KG1 (cell line): ENCODE data around the gene CNOT6L.
A peak's percentile ranks its signal among the peaks of the same experiment; 100 is the strongest.
"Not testable (repeated sequence)": the region's sequence is repeated elsewhere in the genome, so short reads cannot be mapped to it uniquely, and the experiment has no call there.

ENCODE experiments used
- DNase-seq: peaks from one replicate; lab custom pipeline; 2025; lab: John Stamatoyannopoulos, UW

Gene CNOT6L

DNA sequence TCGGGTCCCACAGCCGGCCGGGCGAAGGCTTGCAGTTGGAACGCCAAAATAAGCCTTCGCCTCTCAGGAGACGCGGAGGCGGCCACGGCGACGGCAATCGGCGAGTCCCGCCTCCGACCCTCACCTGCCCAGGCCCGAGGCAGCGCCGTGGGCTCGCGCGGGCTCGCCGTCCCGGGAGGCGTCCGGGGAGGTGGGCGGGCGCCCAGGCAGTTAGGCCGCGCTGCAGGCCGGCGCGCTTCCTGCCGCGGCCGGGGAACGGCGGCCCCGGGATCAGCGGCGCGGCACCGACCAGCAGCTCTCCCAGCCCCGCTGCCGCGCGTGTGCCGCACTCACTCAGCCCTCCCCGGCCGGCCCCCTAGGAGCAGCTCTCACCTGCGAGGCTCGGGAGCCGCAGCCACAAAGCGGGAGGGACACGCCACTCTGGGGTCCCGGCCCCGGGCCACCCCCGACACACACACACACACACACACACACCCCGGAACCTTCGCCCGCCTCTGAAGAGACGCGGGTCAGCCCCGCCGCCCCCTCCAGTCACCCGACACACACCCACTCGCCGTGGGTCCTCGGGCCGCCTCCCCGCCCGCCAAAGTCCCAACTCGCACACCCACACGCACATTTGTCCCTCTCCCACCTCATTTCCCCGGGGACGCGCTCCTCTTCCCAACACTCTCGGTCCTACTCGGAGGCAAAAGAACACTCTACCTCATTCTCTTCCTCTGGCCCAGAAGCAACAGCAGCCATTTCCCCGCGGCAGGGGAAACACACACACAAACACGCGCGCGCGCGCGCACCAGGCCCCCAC, at the start of gene CNOT6L:
CNOT6L (minus strand) TSS at position 767 of the 802 bp plus-strand sequence; CDS start at position 707, 60 bp downstream.
- DNase-seq: peak; percentile 40

DNA sequence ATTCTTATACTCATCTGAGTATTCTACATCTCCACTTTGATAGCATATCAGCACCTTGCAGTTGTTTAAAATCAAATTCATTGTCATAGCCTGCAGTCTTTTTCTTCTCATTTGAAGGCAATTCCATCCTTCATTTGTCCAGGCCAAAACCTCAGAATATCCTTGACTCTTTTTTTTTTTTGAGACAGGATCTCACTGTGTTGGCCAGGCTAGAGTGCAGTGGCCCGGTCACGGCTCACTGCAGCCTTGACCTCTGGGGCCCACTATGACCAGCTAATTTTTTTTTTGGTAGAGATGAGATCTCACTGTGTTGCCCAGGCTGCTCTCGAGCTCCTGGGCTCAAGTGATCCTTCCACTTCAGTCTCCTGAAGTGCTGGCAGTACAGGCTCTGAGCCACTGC, 46.1 kb upstream of the CNOT6L start:
- no peak for DNase-seq

DNA sequence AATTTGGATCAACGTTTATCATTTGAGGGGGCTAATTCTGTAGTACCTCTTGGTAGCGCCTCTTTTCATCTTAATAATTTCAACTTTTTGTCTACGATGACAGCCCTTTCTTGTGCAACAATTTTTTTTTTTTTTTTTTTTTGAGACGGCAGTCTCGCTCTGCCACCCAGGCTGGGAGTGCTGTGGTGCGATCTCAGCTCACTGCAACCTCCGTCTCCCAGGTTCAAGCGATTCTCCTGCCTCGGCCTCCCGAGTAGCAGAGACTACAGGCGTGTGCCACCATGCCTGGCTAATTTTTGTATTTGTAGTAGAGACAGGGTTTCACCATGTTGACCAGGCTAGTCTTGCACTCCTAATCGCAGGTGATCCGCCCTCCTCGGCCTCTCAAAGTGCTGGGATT, 44.2 kb upstream of the CNOT6L start:
- DNase-seq: not testable (repeated sequence)

DNA sequence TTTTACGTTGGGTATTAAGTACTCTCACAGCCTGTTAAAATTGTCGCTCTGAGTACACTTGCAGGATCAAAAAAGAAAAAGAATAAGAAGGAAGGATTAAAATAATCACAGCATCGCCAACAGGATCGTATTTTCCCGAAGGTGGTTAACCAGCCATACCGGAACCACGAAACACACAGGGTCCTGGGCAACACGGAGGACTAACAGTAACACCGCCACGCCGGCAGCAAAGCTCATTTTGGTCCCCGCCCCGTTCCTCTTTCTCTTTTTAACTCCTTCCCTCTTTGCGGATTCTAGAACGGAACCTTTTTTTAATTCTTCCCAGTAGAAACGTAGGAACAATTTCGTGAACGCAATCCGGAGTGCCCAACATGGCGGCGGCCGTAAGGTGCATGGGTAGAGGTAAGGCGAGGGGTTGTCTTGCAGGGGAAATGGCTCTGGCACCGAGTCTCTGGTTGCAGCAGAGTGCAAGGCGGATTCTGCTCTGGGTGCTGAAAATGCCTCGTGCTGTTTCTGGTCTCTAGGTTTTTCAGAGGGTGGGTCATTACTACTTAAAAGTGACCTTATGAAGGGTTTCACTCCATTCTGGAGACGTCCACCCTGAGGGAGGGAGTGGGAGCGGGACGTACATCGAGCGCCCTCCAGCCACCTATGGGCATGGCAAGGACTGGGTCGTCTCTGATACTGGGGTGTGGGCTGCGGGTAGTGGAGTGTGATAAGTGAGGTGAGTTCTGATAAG, 43.5 kb upstream of the CNOT6L start, which contains the start of gene MRPL1:
MRPL1 (plus strand) TSS at position 353 of the 739 bp plus-strand sequence; CDS start at position 372, 19 bp downstream.
- DNase-seq: peak; percentile 89

DNA sequence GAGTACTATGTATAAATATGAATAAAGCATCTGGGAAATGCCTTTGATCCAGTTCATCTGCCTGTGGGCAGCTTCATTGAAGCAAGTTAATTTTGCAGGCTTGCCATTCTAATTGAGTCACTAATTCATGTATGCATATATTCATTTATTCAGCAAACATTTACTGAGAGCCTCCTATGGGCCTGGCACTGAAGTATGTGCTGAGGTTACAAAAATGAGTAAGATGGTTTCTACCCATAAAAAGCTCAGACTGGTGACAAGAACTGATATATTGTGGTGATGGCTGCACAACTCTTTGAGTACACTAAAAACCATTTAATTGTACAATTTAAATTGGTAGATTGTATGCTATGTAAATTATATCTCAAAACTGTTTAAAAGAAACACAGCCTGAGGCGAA, 42.3 kb upstream of the CNOT6L start:
- peak; percentile 34 for DNase-seq

DNA sequence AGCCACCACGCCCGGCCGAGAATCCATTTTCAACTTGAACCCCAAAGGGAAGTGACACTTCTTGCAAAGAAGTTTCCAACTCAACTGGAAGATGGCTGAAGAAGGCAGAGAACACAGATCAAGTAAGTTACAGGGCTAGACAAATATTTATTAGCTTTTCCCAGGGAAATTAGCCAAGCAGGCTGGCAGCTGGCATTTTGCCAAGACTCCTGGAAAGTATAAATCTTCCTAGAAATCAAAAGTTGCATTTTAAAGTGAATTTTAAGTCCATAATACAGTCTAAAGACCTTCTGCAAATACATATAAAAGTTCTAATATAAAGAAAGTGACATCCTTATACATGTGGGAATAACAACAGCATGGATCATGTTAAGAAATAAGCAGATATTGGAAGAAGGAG, 40.1 kb upstream of the CNOT6L start:
- DNase-seq: no peak

DNA sequence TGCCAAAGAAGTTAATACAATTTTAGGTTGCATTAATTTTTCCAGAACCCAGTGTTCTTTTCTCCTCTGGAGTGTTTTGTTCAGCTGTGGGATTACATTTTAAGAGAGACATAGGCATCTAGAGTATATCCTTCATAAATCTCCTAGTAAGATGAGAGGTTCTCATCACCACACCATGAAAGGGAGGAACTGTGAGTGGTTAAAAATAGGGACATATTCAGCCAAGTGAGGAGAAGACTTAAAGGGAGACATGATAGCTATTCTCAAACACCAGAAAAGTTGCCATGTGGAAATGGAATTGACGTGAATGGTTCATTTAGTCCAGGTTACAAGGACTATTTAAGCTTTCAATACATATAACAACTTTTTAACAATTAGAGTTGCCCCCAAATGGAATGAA, 37.0 kb upstream of the CNOT6L start:
- DNase-seq: no peak

DNA sequence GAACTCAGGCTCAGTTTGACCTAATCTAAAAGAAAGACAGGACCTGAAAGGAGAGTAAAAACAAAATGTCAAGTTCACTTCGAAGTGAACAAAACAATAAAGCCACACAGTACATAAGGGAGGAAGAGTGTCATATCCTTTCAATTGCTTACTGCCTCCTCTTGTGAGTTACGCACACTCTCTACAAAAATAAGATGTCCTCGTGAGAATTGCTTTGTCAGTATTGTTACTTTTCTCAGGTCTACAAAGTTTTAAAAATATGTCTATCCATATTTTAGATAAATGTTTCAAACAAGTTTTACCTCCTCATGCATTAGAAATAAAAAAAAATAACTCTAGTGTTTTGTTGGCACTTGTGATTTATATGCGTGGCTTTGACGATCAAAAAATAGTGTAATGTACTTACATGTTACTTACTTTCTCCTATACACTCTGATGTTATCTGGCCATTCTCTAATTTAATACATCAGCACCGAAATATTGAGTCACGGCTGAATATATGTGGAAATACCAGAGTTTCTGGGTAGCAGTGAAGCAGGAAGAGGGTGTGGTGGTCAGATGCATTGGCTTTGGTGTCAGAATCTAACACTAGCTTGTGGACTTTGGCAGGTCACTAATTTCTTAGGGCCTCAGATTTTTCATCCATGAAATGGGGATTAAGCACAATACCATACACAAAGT, 35.4 kb upstream of the CNOT6L start:
- no peak for DNase-seq

DNA sequence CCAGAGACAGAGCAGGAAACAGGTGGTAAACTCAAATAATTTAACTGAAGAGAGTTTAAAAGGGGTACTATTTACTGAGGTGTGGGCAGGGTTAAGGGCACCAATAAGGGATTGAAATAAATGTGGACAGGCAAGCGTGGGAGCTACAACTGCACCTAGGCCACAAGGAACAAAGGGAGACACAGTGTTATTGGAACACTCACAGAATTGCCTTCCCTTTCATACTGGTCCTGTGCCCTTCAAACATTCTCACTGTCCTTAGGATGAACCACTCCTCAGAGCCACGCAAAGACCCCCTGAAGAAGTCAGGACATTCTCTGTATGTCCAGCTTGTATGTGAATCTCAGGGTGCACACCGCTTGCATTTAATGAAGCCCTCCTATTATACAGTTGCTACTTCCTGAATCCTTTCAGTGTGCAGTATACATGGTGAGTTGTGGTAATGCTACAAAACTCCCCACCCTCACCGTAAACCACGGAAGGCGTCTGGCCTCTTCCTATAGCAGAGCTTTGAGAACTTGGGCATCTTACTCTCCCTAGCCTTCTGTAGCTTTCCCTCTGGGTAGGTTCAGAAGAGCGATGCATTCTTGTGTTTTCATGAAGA, 33.8 kb upstream of the CNOT6L start:
- peak; percentile 53 for DNase-seq

DNA sequence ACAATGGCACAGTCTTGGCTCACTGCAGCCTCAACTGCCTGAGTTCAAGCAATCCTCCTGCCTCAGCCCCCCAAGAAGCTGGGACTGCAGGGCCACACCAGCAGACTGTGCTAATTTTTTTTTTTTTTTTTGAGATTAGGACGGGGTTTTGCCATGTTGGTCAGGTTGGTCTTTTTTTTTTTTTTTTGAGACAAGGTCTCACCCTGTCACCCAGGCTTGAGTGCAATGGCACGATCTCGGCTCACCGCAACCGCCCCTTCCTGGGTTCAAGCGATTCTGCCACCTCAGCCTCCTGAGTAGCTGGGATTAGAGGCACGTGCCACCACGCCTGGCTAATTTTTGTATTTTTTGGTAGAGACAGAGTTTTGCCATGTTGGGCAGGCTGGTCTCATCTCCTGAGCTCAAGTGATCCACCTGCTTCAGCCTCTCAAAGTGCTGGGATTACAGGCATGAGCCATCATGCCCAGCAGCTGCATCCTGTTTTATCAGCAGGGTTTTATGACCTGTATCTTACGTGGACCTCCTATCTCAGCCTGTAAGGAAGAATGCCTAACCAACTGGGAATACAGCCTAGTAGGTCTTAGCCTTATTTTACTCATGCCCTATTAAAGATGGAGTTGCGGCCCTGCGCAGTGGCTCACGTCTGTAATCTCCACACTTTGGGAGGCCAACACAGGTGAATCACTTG, 30.3 kb upstream of the CNOT6L start:
- DNase-seq: no peak

DNA sequence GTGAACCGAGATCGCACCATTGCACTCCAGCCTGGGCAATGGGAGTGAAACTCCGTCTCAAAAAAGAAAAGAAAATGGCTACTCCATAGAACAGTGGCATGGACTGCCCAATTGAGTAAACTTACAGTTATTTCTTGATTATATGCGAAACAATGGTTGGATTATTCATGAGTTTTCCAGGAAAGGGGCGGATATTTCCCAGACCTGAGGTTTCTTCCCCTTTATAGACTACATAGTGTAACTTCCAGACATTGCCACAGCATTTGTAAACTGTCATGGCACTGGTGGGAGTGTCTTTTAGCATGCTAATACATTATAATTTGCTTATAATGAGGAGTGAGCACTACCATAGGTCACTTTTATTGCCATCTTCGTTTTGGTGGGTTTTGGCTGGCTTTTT, 29.3 kb upstream of the CNOT6L start:
- no peak for DNase-seq

DNA sequence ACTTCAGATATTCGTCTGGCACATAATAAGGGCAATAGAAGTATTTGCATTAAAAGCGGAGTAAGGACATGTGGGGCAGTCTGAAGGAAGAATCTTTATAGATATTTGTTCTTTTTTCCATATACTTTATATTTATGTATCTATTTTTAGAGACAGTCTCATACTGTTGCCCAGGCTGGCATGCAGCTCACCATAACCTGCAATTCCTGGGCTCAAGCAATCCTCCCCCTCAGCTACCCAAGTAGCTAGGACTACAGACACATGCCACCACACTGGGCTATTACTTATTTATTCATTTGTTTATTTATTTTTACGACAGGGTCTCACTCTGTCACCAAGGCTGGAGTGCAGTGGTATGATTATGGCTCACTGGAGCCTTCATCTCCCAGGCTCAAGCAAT, 26.8 kb upstream of the CNOT6L start:
- DNase-seq: no peak

DNA sequence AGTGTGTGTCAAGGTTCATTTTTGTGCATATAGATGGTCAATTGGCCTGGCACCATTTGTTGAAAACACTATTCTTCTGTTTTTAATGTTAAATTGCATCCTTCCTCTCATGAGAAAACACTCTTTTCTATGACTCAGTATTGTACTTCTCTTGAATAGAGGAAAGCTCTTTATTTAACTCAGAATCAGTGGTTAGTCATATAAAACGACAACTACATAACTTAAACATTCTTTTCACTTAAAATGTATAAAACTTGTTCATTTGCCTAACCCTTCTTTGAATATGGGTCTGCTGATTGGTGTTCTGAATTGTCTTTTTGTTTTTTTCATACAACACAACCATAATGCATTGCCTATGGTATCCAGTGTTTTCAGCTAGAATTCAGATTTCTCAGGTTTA, 26.2 kb upstream of the CNOT6L start:
- DNase-seq: no peak

DNA sequence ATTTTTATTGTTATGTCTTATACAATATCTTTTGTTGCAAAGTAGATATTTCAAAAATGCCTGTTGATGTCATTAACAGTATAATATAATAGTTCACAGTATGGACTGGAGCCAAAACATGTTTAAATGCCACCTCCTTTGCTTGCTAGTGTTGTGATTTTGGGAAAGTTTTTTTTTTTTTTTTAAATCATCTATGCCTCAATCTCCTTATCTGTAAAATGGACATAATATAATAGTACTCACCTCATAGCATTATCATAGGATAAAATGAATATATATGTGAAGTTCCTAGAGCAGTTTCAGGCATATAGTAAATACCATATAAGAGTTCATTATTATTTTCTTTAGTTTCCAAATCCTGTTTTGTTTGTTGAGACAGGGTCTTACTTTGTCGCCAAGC, 25.2 kb upstream of the CNOT6L start:
- DNase-seq: no peak

DNA sequence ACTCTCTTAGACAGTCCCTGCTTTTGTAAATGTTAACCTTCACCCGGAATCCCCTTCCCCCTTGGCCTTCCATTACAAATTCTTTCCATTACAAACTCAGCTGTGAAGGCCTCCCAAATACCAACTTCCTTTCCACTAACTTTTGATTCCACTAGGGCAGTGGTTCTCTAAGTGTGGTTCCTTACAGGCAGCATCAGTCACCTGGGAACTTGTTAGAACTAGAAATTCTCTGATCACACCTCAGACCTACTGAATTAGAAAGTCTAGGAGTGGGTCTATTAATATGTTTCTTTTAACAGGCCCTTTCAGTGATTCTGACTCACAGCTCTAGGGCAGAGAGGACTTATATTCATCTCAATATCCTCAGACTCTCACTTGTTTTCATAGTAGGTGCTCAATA, 24.5 kb upstream of the CNOT6L start:
- DNase-seq: no peak

DNA sequence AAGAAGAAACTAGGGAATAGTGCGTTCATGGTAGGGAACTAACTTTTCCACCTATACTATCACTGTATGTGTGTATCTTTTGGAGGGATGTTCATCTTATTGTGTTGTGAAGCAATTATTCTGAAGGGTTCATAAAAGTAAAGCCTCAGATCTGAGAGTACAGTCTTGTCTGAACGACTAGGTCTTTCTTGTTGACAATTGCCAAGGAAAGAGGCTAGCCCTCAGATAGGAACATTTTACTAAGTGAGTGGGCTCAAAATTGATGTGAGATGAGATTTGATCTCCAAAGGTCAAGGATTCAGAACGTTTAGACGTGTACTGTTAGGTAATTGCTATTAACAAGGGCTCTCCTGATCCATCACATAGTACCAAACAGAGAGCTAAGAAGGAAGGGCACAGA, 15.2 kb upstream of the CNOT6L start:
- DNase-seq: no peak

DNA sequence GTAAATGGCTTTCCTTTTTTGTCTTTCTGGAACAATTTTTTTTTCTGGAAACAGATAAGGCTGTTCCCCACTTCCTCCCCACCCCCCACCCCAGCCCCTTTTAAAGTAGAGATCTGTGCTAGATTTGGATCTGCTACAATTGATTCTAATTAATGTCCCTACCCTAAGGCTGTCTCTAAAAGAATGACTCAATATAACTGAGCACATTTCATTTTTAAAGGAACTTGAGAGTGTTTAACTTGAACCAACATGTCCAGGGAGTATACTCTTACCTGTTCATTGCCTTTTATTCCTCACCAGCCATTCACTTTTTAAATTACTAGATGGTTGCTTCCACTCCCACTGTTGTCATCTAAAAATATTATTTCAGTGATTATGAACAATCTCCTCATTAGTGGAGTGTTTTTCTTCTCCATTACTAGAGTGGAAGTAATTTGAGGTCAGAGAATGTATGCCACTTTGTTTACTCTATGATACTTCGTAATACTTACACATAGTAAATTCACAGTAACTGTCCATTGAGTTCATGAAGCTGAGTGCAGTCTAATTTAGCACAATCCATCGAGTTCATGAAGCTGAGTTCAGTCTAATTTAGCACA, 14.1 kb upstream of the CNOT6L start:
- DNase-seq: no peak

DNA sequence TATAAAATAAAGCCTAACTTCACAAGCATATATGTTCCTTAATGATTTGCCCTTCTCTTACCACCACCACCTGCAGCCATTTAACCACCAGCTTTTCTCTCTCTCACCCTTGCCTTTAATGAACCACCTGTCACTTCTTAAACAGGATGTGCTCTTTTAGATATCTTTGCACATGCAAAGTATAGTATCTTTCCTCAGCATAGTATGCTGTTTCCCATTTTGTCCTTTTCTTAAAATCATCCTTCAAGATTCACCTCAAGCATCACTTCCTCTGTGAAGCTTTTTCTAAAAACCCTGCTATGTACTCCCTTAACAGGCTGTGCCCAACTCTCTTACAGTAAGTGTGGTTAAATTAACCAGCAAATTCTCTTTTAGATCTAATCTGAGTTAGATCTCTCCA, 8.2 kb upstream of the CNOT6L start:
- DNase-seq: no peak

DNA sequence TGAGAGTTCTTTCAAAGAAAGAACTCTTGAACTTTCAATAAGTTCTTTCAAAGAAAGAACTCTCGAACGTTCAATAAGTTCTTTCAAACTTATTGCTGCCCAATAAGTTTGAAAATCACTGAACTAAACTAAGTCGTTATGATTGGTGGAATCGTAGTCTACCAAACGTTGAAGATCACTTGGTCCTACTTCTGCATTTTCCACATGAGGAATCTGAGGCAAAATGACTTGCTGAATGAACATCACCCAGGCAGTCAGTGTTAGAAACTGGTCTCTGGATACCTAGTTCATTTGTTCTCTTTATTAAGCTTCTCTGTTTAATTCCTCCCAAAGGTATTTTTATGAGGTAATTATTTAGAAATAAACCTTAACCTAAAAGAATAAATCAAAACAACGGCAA, 7.1 kb upstream of the CNOT6L start:
- DNase-seq: no peak

DNA sequence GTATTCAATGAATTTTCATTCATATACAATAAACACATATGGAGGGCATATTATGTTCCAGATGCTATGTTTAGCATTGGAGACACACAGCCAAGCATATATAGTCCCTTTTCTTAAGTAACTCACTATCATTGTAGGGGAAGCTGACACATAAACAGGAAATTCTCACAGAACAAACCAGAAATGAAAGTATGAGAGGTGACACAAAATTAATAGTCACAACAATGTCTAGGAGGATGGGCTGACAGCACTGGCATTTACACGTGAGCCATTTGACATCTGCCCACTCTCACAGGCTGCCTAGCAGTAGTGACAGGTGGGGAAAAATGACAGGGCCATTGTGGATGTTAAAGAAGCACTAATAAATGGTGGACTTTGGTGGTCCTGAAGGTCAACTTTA, 2.6 kb upstream of the CNOT6L start:
- no peak for DNase-seq
